Astrocyte (in vitro differentiated cells and primary cell): ENCODE results near the gene UBE2V1.

Experiments
- EZH2 ChIP-seq: IDR thresholded peaks from 2 replicates; pipeline ENCODE4 v1.6.1; 2012; ENCODE audit warnings: mild to moderate bottlenecking, low read length, inconsistent platforms; ENCODE audit not compliant: insufficient read depth
- TF ChIP-seq, protein P1 (sequence below): IDR thresholded peaks from 2 replicates; pipeline ENCODE4 v1.5.1; 2011; ENCODE audit warnings: low read depth, mild to moderate bottlenecking, inconsistent platforms, low read length, moderate library complexity; ENCODE audit not compliant: insufficient read depth

- TF ChIP-seq, protein P1, sequence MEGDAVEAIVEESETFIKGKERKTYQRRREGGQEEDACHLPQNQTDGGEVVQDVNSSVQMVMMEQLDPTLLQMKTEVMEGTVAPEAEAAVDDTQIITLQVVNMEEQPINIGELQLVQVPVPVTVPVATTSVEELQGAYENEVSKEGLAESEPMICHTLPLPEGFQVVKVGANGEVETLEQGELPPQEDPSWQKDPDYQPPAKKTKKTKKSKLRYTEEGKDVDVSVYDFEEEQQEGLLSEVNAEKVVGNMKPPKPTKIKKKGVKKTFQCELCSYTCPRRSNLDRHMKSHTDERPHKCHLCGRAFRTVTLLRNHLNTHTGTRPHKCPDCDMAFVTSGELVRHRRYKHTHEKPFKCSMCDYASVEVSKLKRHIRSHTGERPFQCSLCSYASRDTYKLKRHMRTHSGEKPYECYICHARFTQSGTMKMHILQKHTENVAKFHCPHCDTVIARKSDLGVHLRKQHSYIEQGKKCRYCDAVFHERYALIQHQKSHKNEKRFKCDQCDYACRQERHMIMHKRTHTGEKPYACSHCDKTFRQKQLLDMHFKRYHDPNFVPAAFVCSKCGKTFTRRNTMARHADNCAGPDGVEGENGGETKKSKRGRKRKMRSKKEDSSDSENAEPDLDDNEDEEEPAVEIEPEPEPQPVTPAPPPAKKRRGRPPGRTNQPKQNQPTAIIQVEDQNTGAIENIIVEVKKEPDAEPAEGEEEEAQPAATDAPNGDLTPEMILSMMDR: no peak
- TF ChIP-seq EZH2: no peak
These were observed 23.7 kb downstream of the UBE2V1 start for GRCh38 chr20:50089140-50089786.
